ENCODE results near the gene TMEM132C.

Gene TMEM132C

DNA sequence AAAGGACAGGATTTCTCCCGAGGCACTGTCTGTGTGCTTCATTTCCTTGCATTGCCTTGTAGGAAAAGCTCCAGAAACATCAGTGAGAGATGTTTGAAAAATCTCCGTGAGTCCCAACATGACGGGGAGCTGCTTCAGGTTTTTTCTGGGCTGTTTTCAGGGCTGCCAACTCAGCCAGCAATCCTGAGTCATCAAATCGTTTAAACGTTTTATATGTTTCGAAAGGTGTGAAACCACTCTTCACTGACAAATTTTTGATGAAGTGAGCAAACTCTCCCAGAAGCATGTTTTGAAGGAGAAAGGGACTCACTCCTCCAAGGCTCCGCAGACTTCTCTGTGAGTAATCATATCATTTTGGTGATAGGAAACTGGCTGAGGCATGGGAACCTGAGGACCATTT, 240.5 kb downstream of the TMEM132C start:
- DNase-seq: no peak

GRCh38 chr12:128509170-128509569, 242.2 kb downstream of the TMEM132C start:
- DNase-seq: no peak

DNA sequence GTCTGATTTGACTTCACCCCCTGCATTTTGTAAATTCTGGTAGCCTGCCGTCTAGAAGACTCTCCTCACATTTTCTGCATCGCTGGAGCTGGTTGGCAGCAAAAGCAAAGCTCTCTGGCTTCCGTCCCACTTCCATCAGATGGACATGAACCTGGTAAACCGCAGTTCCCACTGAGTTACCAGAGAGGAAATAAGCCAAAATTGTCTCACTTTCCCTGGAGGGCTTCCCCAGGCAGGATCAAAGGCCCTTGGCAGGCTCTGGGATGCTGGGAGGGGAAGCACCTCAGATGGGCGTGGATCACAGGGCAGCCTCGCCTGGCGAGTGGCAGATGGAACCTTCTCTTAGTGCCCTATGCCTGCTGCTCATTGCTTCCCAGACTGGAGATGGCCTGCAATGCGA, 243.5 kb downstream of the TMEM132C start:
- DNase-seq: no peak

- no peak for DNase-seq
Observed at GRCh38 chr12:128513331-128513730, 246.4 kb downstream of the TMEM132C start.

GRCh38 chr12:128513831-128514230, 246.9 kb downstream of the TMEM132C start:
- DNase-seq: no peak

DNA sequence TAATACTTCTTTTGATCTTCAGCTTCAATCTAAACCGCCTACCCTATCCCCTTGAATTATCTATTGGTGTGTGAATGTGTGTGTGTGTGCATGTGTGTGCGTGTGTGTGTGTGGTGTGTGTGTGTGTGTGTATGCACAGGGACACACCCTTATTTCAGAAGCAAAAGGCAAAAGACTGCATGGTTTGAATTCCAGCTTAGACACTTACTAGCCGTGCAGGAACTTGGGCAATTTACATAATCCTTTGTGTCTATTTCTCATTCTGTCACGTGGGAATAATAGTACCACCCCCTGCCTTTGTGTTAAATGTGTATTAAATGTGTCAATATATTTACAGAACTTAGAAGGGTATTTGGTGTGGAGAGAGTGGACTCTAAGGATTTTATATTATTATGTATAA, 251.7 kb downstream of the TMEM132C start:
- no peak for DNase-seq

GRCh38 chr12:128519426-128519825, 252.5 kb downstream of the TMEM132C start:
- DNase-seq: no peak

- no peak for DNase-seq
Observed at GRCh38 chr12:128521981-128522380, 255.0 kb downstream of the TMEM132C start.

- DNase-seq: no peak
Observed at GRCh38 chr12:128524439-128524838, 257.5 kb downstream of the TMEM132C start.

GRCh38 chr12:128531170-128531569, 264.2 kb downstream of the TMEM132C start:
- DNase-seq: no peak

DNA sequence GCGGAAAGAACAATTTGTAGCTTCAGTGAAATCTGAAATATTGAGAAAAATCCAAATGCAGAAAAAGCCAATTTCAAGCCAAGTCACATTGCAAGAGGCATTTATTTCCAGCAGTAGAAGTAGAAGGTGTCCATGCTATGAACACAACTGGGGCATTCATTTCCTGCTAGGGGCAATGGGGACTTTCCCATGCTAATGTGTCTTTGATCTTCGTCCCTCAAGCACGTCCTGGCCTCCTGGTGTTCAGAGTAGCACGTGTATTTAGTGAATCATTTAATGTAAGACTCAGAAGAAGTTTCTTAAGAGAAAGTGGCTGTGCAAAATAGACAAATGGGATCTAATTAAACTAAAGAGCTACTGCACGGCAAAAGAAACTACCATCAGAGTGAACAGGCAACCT, 267.9 kb downstream of the TMEM132C start:
- no peak for DNase-seq

DNA sequence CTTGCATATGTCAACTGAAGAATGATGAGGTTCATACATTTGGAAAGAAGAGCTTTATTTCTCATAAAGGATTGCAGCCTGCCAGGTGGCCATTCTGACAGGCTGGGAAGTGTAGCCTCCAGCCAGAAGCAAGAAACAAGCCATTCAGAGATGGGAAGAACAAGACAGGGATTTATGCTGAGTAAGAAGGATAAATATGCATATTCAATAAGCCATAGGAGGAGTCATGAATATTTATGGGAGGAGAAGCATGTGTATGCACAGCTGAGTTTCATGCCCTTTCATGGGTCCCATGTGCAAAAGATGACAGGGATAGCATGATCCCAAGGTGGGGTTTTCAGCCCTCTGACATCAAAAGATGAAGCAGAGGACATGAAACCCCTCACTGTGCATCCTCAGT, 269.8 kb downstream of the TMEM132C start:
- DNase-seq: no peak

DNA sequence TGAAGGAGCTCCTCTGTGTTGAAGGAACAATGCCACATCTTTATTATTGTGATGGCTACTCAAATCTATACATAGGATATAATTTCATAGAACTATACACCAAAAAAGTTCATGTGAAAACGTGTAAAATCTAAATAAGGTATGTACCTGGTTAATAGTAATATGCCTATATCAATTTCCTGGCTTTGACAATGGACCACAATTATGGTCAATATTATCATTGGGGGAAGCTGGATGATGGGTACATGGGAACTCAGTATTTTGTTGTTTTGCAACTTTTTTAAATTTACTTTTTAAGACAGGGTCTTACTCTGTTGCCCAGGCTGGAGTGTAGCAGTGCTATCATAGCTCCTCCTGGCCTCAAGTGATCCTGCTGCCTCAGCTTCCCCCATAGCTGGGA, 270.7 kb downstream of the TMEM132C start:
- no peak for DNase-seq

DNA sequence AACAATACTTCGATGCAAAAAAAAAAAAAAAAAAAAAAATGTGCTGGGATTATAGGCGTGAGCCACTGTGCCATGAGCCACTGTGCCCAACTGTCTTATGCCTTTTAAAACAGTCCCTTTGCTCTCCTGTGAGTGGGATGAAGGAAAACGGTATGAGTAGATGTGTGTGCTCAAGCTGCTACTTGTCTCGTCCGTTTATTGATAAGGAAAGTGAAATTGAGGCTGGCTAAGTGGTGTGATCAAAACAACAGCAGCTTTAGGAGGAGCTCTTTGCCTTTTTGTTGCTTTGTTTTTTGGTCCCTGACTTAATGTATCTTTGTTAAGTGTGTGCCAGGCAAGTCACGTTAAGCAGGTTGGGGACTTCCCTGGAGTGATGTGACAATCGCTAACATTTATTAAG, 275.9 kb downstream of the TMEM132C start:
- no peak for DNase-seq

GRCh38 chr12:128543460-128543859, 276.5 kb downstream of the TMEM132C start:
- DNase-seq: no peak

GRCh38 chr12:128543971-128544370, 277.0 kb downstream of the TMEM132C start:
- no peak for DNase-seq

GRCh38 chr12:128548949-128549348, 282.0 kb downstream of the TMEM132C start:
- DNase-seq: no peak

DNA sequence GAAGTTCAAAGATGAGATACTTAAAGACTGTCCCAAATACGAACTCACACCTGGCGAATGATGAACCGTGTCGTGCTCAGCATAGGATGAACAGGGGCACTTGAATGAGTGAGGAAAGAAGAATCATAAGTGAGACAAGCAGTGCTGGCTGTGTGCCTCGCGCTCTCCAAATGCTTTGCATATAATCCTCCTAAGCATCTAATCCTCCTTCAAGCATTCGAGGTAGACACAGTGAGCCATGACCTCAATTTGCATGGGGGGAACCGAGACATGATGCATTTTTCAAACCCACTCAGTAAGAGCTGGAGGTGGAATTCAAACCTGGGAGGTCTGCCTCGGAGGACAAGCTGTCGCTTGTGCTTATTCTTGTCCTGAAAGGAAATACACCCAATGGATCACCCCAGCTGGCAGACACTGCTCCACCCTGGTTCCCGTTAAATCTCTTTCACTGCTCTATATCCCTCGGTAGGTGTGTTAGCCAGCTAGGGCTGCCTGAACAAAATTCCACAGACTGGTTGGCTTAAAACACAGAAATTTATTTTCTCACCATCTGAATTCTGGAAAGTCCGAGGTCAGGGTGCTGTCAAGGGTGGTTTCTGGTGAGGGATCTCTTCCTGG, 282.7 kb downstream of the TMEM132C start:
- no peak for DNase-seq

GRCh38 chr12:128551266-128551665, 284.3 kb downstream of the TMEM132C start:
- DNase-seq: no peak

- no peak for DNase-seq
Observed at GRCh38 chr12:128554546-128555304, 287.8 kb downstream of the TMEM132C start.

DNA sequence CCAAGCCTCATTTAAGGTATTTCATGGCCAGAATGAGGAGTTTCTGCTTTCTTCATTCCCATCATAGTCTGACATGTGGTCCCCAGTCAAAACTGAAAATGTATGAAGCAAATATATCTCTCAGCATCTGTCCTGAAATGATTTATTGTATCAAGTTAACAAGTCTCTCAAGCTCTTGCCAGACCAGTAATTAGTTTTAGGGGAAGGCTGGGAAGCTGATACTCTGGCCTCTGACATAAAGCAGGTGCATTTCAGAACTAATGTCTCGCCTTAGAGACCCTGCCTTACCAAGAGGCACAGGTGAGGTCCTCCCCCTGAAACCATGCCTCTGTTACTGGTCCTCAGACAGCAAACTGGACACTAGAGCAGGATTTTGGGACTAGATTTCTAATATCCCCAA, 290.3 kb downstream of the TMEM132C start:
- DNase-seq: no peak

- DNase-seq: no peak
Observed at GRCh38 chr12:128564956-128565355, 298.0 kb downstream of the TMEM132C start.

GRCh38 chr12:128567730-128568129, 300.8 kb downstream of the TMEM132C start:
- DNase-seq: no peak

- no peak for DNase-seq
Observed at GRCh38 chr12:128570191-128571065, 303.5 kb downstream of the TMEM132C start.
